GM12872 (cell line): ENCODE measurements around the gene GJC2.

Experiments used
- TF ChIP-seq, protein P1 (sequence below): IDR thresholded peaks from 3 replicates; pipeline ENCODE4 v1.5.1; 2011; ENCODE audit warnings: low read depth, mild to moderate bottlenecking, low read length, moderate library complexity; ENCODE audit not compliant: insufficient read depth

The GJC2 gene

DNA sequence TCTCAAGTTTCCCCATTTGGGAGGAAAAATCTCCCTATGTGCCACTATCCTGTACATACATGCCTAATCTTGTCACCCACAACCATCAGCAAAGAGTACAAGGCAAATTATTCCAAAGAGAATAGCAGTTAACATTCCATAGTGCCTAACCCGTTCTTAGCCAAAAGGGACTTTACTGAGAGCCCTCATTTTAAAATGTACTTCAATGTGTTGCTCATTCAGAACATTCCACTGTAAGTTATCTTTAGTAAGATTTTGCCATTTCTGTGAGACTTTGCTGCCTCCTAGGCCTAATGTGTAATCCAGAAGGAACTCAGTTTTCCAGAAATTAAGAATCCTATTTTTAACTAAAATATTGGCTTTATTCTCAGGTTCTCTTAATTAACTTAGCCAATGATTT is 29.4 kb upstream of the GJC2 start:
- TF ChIP-seq, protein P1, sequence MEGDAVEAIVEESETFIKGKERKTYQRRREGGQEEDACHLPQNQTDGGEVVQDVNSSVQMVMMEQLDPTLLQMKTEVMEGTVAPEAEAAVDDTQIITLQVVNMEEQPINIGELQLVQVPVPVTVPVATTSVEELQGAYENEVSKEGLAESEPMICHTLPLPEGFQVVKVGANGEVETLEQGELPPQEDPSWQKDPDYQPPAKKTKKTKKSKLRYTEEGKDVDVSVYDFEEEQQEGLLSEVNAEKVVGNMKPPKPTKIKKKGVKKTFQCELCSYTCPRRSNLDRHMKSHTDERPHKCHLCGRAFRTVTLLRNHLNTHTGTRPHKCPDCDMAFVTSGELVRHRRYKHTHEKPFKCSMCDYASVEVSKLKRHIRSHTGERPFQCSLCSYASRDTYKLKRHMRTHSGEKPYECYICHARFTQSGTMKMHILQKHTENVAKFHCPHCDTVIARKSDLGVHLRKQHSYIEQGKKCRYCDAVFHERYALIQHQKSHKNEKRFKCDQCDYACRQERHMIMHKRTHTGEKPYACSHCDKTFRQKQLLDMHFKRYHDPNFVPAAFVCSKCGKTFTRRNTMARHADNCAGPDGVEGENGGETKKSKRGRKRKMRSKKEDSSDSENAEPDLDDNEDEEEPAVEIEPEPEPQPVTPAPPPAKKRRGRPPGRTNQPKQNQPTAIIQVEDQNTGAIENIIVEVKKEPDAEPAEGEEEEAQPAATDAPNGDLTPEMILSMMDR = no peak

DNA sequence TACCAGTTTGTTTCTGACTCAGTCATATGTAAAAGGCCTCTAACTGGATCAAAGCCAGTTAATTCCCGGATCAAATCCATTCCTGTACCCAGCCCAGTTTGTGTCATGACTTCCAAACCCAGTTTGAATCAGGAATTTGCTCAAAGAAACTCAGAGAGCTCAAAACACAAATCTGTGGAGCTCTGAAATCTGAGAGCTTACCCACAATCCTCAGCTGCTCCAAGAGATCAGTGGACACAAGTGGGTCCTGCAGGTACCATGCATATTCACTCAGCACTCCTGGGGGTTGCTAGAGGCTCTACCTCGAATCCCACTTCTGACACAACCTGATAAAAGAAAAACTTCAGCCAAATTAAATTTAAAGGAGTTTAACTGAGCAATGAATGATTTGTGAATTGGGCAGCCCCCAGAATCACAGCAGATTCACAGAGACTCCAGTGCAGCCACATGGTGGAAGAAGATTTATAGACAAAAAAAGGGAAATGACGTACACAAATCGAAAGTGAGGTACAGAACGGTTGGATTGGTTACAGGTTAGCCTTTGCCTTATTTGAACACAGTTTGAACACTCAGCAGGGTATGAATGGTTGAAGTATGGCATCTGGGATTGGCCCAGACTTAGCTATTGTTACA is 28.8 kb upstream of the GJC2 start:
- TF ChIP-seq, protein P1 = no peak

DNA sequence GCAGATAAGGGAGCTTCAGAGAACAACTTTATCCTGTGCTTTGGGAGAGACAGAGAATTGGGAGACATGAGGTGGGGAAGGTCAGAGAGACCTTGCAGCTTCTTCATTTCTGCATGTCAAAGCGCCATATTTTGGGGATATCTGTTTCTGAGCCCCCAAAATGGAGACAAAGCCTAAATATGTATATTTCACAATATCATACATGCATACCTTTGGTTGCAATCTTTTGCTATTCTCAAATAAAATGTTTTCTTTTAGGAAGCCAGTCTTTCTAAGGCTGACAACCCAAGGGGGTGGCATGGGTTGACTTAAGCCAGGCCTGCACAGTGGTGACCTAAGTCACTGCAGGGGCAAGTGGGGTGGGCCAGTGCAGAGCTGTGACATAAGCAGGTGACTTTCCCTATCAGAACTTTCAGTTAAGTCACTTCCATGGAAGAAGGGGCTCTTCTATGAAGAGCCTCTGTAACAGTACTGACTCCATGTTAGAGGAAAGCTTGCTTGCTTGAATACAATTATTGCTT is 26.7 kb upstream of the GJC2 start:
- TF ChIP-seq, protein P1 = no peak

DNA sequence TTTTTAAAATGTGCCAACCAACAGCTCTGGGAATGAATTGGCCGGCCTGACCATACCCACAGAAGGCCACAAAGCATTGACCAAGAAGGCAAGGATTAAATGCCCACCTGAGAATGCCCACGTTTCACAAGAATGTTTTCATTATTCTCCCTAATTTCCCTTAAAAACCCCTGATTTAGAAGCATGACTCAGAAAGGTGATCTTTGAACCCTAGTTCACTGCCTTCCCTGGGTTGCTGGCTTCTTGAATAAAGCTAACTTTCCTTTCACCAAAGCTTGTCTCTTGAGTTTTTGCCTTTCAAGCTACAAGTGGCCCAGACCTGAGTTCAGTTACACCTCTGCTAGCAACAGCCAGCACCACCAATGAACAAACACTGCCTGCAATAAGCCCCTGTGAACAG is 26.2 kb upstream of the GJC2 start:
- TF ChIP-seq, protein P1 = no peak

DNA sequence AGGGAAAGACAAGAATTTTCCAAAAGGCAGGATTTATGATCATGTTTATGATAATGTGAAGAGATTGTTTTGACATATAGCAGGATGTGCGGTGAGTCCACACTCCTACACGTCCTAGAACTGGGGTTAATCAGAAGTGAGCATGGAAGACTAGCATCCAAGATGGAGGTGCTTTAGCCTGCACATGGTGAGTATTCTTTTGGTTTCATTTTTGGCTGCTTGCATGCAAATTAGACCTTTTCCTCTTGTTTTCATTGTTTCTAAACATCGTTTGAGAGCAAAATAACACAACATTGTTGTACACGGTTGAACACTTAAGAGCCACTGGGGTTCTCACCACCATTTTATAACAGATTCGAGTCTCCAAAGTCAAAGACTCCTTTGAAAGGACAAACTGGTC is 24.5 kb upstream of the GJC2 start:
- TF ChIP-seq, protein P1 = no peak

DNA sequence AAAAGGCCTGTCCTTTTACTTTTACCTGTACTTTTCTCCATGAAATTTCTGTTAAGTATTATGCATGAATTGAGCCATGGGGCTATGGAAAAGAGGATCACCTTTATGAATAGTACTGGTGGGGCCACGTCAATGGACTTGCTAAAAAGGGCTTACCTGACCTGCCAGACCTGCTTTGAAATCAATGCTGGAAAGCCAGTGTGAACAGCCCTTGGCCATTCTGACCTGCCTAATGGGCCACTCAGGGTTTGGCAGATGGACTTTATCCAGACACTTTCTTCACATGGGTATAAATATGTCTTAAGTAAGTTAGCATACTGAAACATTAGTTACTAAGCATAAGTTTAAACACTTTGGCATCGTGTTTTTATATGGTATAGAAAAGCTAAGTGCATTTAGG is 18.0 kb upstream of the GJC2 start:
- TF ChIP-seq, protein P1 = no peak

DNA sequence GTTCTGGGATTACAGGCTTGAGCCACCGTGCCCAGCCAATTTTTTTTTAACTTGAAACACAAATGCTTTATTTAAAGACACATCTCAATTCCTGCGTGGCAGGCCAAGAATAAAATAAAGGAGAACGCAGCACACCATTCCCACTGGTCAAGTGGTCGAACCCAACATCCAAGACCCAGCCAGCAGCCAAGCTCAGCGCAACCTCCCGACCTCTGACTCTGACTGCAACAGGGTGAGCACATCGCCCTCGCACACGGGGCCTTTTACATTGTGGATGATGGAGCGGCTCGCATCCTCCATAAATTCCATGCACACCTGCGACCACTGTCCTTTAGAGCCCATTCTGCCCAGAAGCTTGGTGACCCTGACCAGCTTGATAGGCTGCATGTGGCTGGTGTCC is 15.1 kb upstream of the GJC2 start:
- TF ChIP-seq, protein P1 = no peak
